Measurements from ENCODE around the gene FBLN1.
"Not testable (repeated sequence)": the region's sequence is repeated elsewhere in the genome, so short reads cannot be mapped to it uniquely, and the experiment has no call there.

Gene FBLN1

GRCh38 chr22:45585946-45586540 lies 83.4 kb downstream of the FBLN1 start:
- DNase-seq (ENCODE audit: low spot score) = no peak

- no peak for DNase-seq (ENCODE audit: low spot score)
Measured at GRCh38 chr22:45586651-45587405, 84.1 kb downstream of the FBLN1 start.

GRCh38 chr22:45587638-45588505 lies 85.2 kb downstream of the FBLN1 start:
- DNase-seq (ENCODE audit: low spot score) = no peak

- no peak for DNase-seq (ENCODE audit: low spot score)
Measured at GRCh38 chr22:45589556-45589955, 86.9 kb downstream of the FBLN1 start.

GRCh38 chr22:45590262-45590661 lies 87.6 kb downstream of the FBLN1 start:
- DNase-seq (ENCODE audit: low spot score) = no peak

GRCh38 chr22:45591633-45592213 lies 89.0 kb downstream of the FBLN1 start:
- not testable (repeated sequence) for DNase-seq (ENCODE audit: low spot score)

GRCh38 chr22:45594123-45594941 lies 91.6 kb downstream of the FBLN1 start:
- DNase-seq (ENCODE audit: low spot score) = no peak

GRCh38 chr22:45597460-45598192 lies 94.9 kb downstream of the FBLN1 start:
- DNase-seq (ENCODE audit: low spot score) = no peak

GRCh38 chr22:45598596-45599217 lies 96.0 kb downstream of the FBLN1 start:
- DNase-seq (ENCODE audit: low spot score) = no peak

- no peak for DNase-seq (ENCODE audit: low spot score)
Measured at GRCh38 chr22:45599836-45600577, 97.3 kb downstream of the FBLN1 start.

GRCh38 chr22:45600790-45601730 lies 98.4 kb downstream of the FBLN1 start:
- no peak for DNase-seq (ENCODE audit: low spot score)

- DNase-seq (ENCODE audit: low spot score) = no peak
Measured at GRCh38 chr22:45602004-45602733, 99.5 kb downstream of the FBLN1 start.

GRCh38 chr22:45602824-45603595 lies 100.3 kb downstream of the FBLN1 start:
- DNase-seq (ENCODE audit: low spot score) = no peak

GRCh38 chr22:45603619-45604018 lies 100.9 kb downstream of the FBLN1 start:
- DNase-seq (ENCODE audit: low spot score) = no peak

- DNase-seq (ENCODE audit: low spot score) = not testable (repeated sequence)
Measured at GRCh38 chr22:45608045-45608444, 105.4 kb downstream of the FBLN1 start.

- DNase-seq (ENCODE audit: low spot score) = peak; percentile 30
Measured at GRCh38 chr22:45608763-45609180, 106.1 kb downstream of the FBLN1 start.

GRCh38 chr22:45612451-45612901 lies 109.8 kb downstream of the FBLN1 start:
- no peak for DNase-seq (ENCODE audit: low spot score)

All from LoVo (cell line).